Progenitor cell of endocrine pancreas (in vitro differentiated cells): ENCODE results near the gene TRIP12. TPM values are rescaled to one million over a fixed set of nuclear protein-coding genes. Genes with fewer than 3 reads are reported as not detected.
A peak's percentile ranks its signal among the peaks of the same experiment; 100 is the strongest.

Experiments used
- DNase-seq: peaks from one replicate; pipeline ENCODE4 v3.0.0; 2021; ENCODE audit warnings: low spot score; ENCODE audit not compliant: unreplicated experiment
- H3K27ac Mint-ChIP-seq: 2 replicates; pipeline ENCODE4 v1.8.0; 2021; ENCODE audit warnings: mild to moderate bottlenecking, moderate library complexity, mixed read lengths
- H3K27me3 Mint-ChIP-seq: 2 replicates; pipeline ENCODE4 v1.8.0; 2021; ENCODE audit warnings: mixed read lengths
- H3K36me3 Mint-ChIP-seq: 2 replicates; pipeline ENCODE4 v1.8.0; 2022; ENCODE audit warnings: mixed read lengths; ENCODE audit not compliant: insufficient read depth
- H3K4me1 Mint-ChIP-seq: 2 replicates; pipeline ENCODE4 v1.8.0; 2021; ENCODE audit warnings: low read depth, mixed read lengths
- H3K4me3 Mint-ChIP-seq: 2 replicates; pipeline ENCODE4 v1.8.0; 2021; ENCODE audit warnings: low read depth, mild to moderate bottlenecking, moderate library complexity, mixed read lengths
- H3K9me3 Mint-ChIP-seq: 2 replicates; pipeline ENCODE4 v1.8.0; 2021; ENCODE audit warnings: low read depth, mixed read lengths
- CTCF ChIP-seq: fragments of 200-600 bp; sonication (generic); IDR thresholded peaks from one replicate; pipeline ENCODE4 v1.5.0; 2021; ENCODE audit warnings: antibody characterized with exemption, mild to moderate bottlenecking; ENCODE audit not compliant: unreplicated experiment
- total RNA-seq: library from RNA; stranded (reverse); gene quantifications from 2 replicates; pipeline ENCODE4 v1.2.1, GENCODE V29; 2021

TRIP12 gene
- total RNA-seq, 1 donor from 2014 or later: 228 TPM

- Mint-ChIP-seq H3K4me1 (peaks cover 15% of the 10 kb centered on the region), H3K27me3 (no peaks in the 10 kb centered on the region), H3K27ac (no peak overlapping the region), H3K4me3 (no peak overlapping the region), H3K9me3 (no peaks in the 10 kb centered on the region), H3K36me3 (peaks cover 3% of the 10 kb centered on the region)
- DNase-seq: no peak
- no peak for TF ChIP-seq CTCF
These were observed 22.2 kb downstream of the TRIP12 start for GRCh38 chr2:229899604-229900003.

GRCh38 chr2:229896857-229897256 is 25.0 kb downstream of the TRIP12 start:
- H3K4me1 Mint-ChIP-seq: peaks cover 13% of the 10 kb centered on the region
- no peak overlapping the region for H3K4me3 Mint-ChIP-seq
- DNase-seq: no peak
- TF ChIP-seq CTCF: no peak
- H3K36me3 Mint-ChIP-seq: peaks cover 2% of the 10 kb centered on the region
- no peak overlapping the region for H3K27ac Mint-ChIP-seq
- no peaks in the 10 kb centered on the region for H3K27me3 Mint-ChIP-seq
- no peaks in the 10 kb centered on the region for H3K9me3 Mint-ChIP-seq

GRCh38 chr2:229889023-229889422 is 32.8 kb downstream of the TRIP12 start:
- no peak for TF ChIP-seq CTCF
- Mint-ChIP-seq H3K27me3 (no peaks in the 10 kb centered on the region), H3K9me3 (no peaks in the 10 kb centered on the region), H3K36me3 (peaks cover 1% of the 10 kb centered on the region), H3K27ac (peak overlapping the region; percentile 17), H3K4me3 (no peak overlapping the region), H3K4me1 (peaks cover 8% of the 10 kb centered on the region)
- no peak for DNase-seq

- H3K4me1 Mint-ChIP-seq: peaks cover 8% of the 10 kb centered on the region
- TF ChIP-seq CTCF: no peak
- no peak for DNase-seq
- no peaks in the 10 kb centered on the region for H3K9me3 Mint-ChIP-seq
- no peak overlapping the region for H3K4me3 Mint-ChIP-seq
- H3K27me3 Mint-ChIP-seq: no peaks in the 10 kb centered on the region
- H3K27ac Mint-ChIP-seq: peak overlapping the region; percentile 57
- peaks cover 1% of the 10 kb centered on the region for H3K36me3 Mint-ChIP-seq
These were observed 33.8 kb downstream of the TRIP12 start for GRCh38 chr2:229888031-229888430.

- DNase-seq: no peak
- no peak for TF ChIP-seq CTCF
These were observed 34.4 kb downstream of the TRIP12 start for GRCh38 chr2:229887441-229887840.

More at GRCh38 chr2:229887441-229887840, 34.4 kb downstream of the TRIP12 start:
- H3K9me3 Mint-ChIP-seq: no peaks in the 10 kb centered on the region
- H3K27me3 Mint-ChIP-seq: no peaks in the 10 kb centered on the region
- H3K4me3 Mint-ChIP-seq: no peak overlapping the region
- peaks cover 1% of the 10 kb centered on the region for H3K36me3 Mint-ChIP-seq
- H3K4me1 Mint-ChIP-seq: peaks cover 8% of the 10 kb centered on the region
- no peak overlapping the region for H3K27ac Mint-ChIP-seq
